Loucy (cell line): ENCODE results near the gene SLPI.

Experiments used
- H2AFZ ChIP-seq: fragments of 200-600 bp; sonication (generic); 2 replicates; pipeline ENCODE4 v1.6.0; 2016; ENCODE audit warnings: antibody characterized with exemption, mild to moderate bottlenecking, low read length, moderate library complexity
- H3F3A ChIP-seq: fragments of 200-600 bp; 2 replicates; pipeline ENCODE4 v1.6.0; 2016; ENCODE audit warnings: antibody characterized with exemption, low read depth, mild to moderate bottlenecking
- H3K27me3 ChIP-seq: fragments of 200-600 bp; sonication (generic); 2 replicates; pipeline ENCODE4 v1.6.1; 2014; ENCODE audit warnings: low read length, mild to moderate bottlenecking; ENCODE audit not compliant: insufficient read depth, poor library complexity, severe bottlenecking
- H3K36me3 ChIP-seq: fragments of 200-600 bp; sonication (generic); 2 replicates; pipeline ENCODE4 v1.6.1; 2016; ENCODE audit warnings: low read length; ENCODE audit not compliant: insufficient read depth
- H3K4me1 ChIP-seq: fragments of 200-600 bp; sonication (generic); 2 replicates; pipeline ENCODE4 v1.5.1; 2014; ENCODE audit warnings: low read length, mild to moderate bottlenecking; ENCODE audit not compliant: insufficient read depth, poor library complexity, severe bottlenecking
- H3K4me2 ChIP-seq: fragments of 200-600 bp; sonication (generic); 2 replicates; pipeline ENCODE4 v1.6.0; 2014; ENCODE audit warnings: antibody characterized with exemption, low read length, low read depth, mild to moderate bottlenecking; ENCODE audit not compliant: poor library complexity, severe bottlenecking
- H3K4me3 ChIP-seq: fragments of 200-600 bp; sonication (generic); 2 replicates; pipeline ENCODE4 v1.5.1; 2014; ENCODE audit warnings: low read length, mild to moderate bottlenecking, mixed read lengths; ENCODE audit not compliant: poor library complexity, severe bottlenecking
- H3K79me2 ChIP-seq: fragments of 200-600 bp; sonication (generic); 2 replicates; pipeline ENCODE4 v1.6.1; 2014; ENCODE audit warnings: low read length; ENCODE audit not compliant: insufficient read depth
- H3K9ac ChIP-seq: fragments of 200-600 bp; sonication (generic); 2 replicates; pipeline ENCODE4 v1.6.0; 2014; ENCODE audit warnings: mild to moderate bottlenecking, low read depth, low read length, moderate library complexity; ENCODE audit not compliant: poor library complexity, severe bottlenecking
- H3K9me2 ChIP-seq: fragments of 200-600 bp; sonication (generic); replicated peaks from 2 replicates; pipeline ENCODE4 v1.6.1; 2016; ENCODE audit warnings: low read depth, low read length, mixed read lengths
- H3K9me3 ChIP-seq: fragments of 200-600 bp; sonication (generic); 2 replicates; pipeline ENCODE4 v1.6.1; 2014; ENCODE audit warnings: mild to moderate bottlenecking, antibody characterized with exemption, low read length, low read depth; ENCODE audit not compliant: insufficient read depth
- H4K20me1 ChIP-seq: fragments of 200-600 bp; sonication (generic); 2 replicates; pipeline ENCODE4 v1.6.0; 2014; ENCODE audit warnings: antibody characterized with exemption, low read length, mild to moderate bottlenecking; ENCODE audit not compliant: insufficient read depth, poor library complexity, severe bottlenecking
- CTCF ChIP-seq: fragments of 200-600 bp; sonication (generic); conservative IDR thresholded peaks from 2 replicates; pipeline ENCODE4 v1.5.1; 2014; ENCODE audit warnings: mild to moderate bottlenecking, antibody characterized with exemption, low read length
- EZH2phosphoT487 ChIP-seq: fragments of 200-600 bp; IDR thresholded peaks from 2 replicates; pipeline ENCODE4 v1.6.1; 2018; ENCODE audit warnings: antibody characterized with exemption, mild to moderate bottlenecking, moderate library complexity, borderline replicate concordance

Gene SLPI

DNA sequence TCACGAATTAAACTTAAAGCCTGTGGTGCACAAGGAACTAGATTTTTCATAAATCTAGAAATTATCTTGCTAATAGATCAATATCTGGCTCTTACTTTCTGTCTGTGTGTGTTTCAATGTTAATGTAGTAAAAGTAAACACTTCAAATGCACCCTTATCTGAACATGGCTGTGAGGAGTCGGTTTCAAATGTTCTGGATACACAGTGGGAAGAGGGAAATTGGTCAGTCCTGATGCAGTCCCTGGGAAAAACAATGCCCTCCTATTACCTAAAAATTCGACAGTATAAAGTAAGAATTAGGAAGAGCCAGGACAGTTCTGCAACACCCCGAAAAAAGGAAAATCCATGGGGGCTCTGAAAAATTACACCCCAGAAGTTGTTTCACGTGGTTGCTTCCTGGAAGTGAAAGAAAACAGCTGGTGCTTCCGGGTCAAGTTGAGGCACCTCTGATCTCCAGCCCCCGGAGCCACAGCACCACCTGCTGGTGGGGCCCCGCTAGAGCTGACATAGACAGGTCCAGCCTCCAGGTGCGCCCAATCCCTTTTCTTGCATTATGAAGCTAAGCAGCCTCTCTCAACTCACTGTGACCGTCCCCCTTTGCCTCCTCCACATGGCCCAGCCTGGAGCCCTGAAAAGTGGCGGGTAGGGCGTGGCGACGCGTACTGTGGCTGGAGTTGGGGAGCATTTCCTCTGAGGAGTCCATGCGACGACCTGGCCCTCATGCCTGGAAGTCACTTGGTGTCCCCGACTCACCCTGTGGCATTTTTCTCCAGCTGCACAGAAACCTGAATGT, 24.9 kb downstream of the SLPI start:
- Histone ChIP-seq H3K4me1 (no peaks in the 10 kb centered on the region), H3K27me3 (peaks cover 20% of the 10 kb centered on the region), H3F3A (no peaks in the 10 kb centered on the region), H3K9ac (no peak overlapping the region), H2AFZ (peak overlapping the region; percentile 30; the same call in 1 of the 2 replicates), H3K9me2 (no peaks in the 10 kb centered on the region), H3K4me2 (no peak overlapping the region), H3K36me3 (no peaks in the 10 kb centered on the region), H3K4me3 (no peak overlapping the region), H3K79me2 (no peaks in the 10 kb centered on the region), H3K9me3 (no peaks in the 10 kb centered on the region), H4K20me1 (no peaks in the 10 kb centered on the region)
- TF ChIP-seq EZH2phosphoT487 (no peak), CTCF (peak; percentile 77)

GRCh38 chr20:45226287-45226686, 28.1 kb downstream of the SLPI start:
- Histone ChIP-seq H3K9ac (no peak overlapping the region), H4K20me1 (no peaks in the 10 kb centered on the region), H3K9me2 (no peaks in the 10 kb centered on the region), H3K4me1 (no peaks in the 10 kb centered on the region), H2AFZ (no peak overlapping the region), H3K4me3 (no peak overlapping the region), H3K36me3 (no peaks in the 10 kb centered on the region), H3K9me3 (no peaks in the 10 kb centered on the region), H3K4me2 (no peak overlapping the region), H3K79me2 (no peaks in the 10 kb centered on the region), H3F3A (no peaks in the 10 kb centered on the region), H3K27me3 (peaks cover 20% of the 10 kb centered on the region)
- TF ChIP-seq EZH2phosphoT487: no peak
- TF ChIP-seq CTCF: no peak

GRCh38 chr20:45223136-45223535, 31.2 kb downstream of the SLPI start:
- no peaks in the 10 kb centered on the region for H3K4me1 ChIP-seq
- no peaks in the 10 kb centered on the region for H3K9me2 ChIP-seq
- H3F3A ChIP-seq: no peaks in the 10 kb centered on the region
- H3K4me3 ChIP-seq: no peak overlapping the region
- H3K36me3 ChIP-seq: no peaks in the 10 kb centered on the region
- H3K9me3 ChIP-seq: no peaks in the 10 kb centered on the region
- TF ChIP-seq EZH2phosphoT487: no peak
- no peak for TF ChIP-seq CTCF
- H3K27me3 ChIP-seq: peaks cover 21% of the 10 kb centered on the region
- H3K4me2 ChIP-seq: no peak overlapping the region
- no peaks in the 10 kb centered on the region for H3K79me2 ChIP-seq
- H2AFZ ChIP-seq: no peak overlapping the region
- H4K20me1 ChIP-seq: no peaks in the 10 kb centered on the region
- H3K9ac ChIP-seq: no peak overlapping the region
